Thyroid gland (tissue), 4 donors: ENCODE data around the gene CLMN. TPM values are rescaled to one million over a fixed set of nuclear protein-coding genes. Genes with fewer than 3 reads are reported as not detected.
"Not testable (repeated sequence)": the region's sequence is repeated elsewhere in the genome, so short reads cannot be mapped to it uniquely, and the experiment has no call there.

Experiments used
- DNase-seq, 2 donors: peaks; one replicate each; pipeline ENCODE4 v3.0.0-alpha.2; 2019
- H3K27ac ChIP-seq, 3 donors: fragments of 200-600 bp; sonication (generic); 1 replicate in 2 of 3; 2 replicates in 1 of 3; pipeline ENCODE4 v1.5.1; 2016 to 2019; ENCODE audit warnings: mild to moderate bottlenecking in 1 of 3, moderate library complexity in 1 of 3
- H3K27me3 ChIP-seq: fragments of 200-600 bp; sonication (generic); one replicate; pipeline ENCODE4 v1.5.1; 2019
- H3K36me3 ChIP-seq, 2 donors: fragments of 200-600 bp; sonication (generic); one replicate each; pipeline ENCODE4 v1.5.1; 2016 to 2019
- H3K4me1 ChIP-seq, 2 donors: fragments of 200-600 bp; sonication (generic); one replicate each; pipeline ENCODE4 v1.5.1; 2017 to 2019
- H3K4me3 ChIP-seq, 3 donors: fragments of 200-600 bp; sonication (generic); replicated peaks in 1 of 3; 1 replicate in 2 of 3; 2 replicates in 1 of 3; pipeline ENCODE4 v1.5.1; 2016; ENCODE audit warnings: mild to moderate bottlenecking in 1 of 3
- H3K9me3 ChIP-seq: fragments of 200-600 bp; sonication (generic); one replicate; pipeline ENCODE4 v1.5.1; 2017
- CTCF ChIP-seq, 6 experiments: fragments of 200-600 bp in 3 of 6; fragments of 450-650 bp in 3 of 6; sonication (generic) in 3 of 6; IDR thresholded peaks; one replicate each; pipeline ENCODE4 v1.5.1; 2016 to 2019; ENCODE audit warnings: antibody characterized with exemption in 6 of 6, mild to moderate bottlenecking in 2 of 6, inconsistent platforms in 1 of 6, moderate library complexity in 1 of 6
- POLR2A ChIP-seq, 2 donors: fragments of 450-650 bp; IDR thresholded peaks; one replicate each; pipeline ENCODE4 v1.6.1; 2017; ENCODE audit warnings: antibody characterized with exemption in 2 of 2, mild to moderate bottlenecking in 2 of 2, moderate library complexity in 1 of 2
- WGBS, 2 donors: methylation state at CpG; one replicate each; pipeline ENCODE4 v1.1.5; 2017; 5-methylcytosine and 5-hydroxymethylcytosine counted together
- intact Hi-C: fragments of 100-400 bp; cut with DNase I; formaldehyde crosslinking; loops from one replicate; pipeline ENCODE4 v1.15.1; 2023
- total RNA-seq, 4 donors: library from RNA; depleted of rRNA; stranded (reverse); fragments of >200 nt; gene quantifications; one replicate each; pipeline ENCODE4 v1.2.3, GENCODE V29; 2016

The CLMN gene
- total RNA-seq, 4 donors from 2014 or later: 15.3 to 29.9 (median 17.8) TPM

- Histone ChIP-seq H3K9me3 (no peaks in the 10 kb centered on the region), H3K27me3 (no peaks in the 10 kb centered on the region), H3K36me3 (no peaks in the 10 kb centered on the region), H3K4me3 (no peak overlapping the region), H3K27ac (peak overlapping the region; percentile 24 to 45 (median 42)), H3K4me1 (peaks cover 41 to 63% of the 10 kb centered on the region in 2 donors)
- TF ChIP-seq CTCF (IDR thresholded peaks at IDR 0.05): no peak
- TF ChIP-seq POLR2A (IDR thresholded peaks at IDR 0.05): no peak
- 80 to 85% methylated on average over 4 of the region's 4 CpGs for WGBS, 2 donors
- DNase-seq: no peak
- intact Hi-C loops: no loop called here
Observed at GRCh38 chr14:95143808-95144620, 175.7 kb downstream of the CLMN start.

- WGBS, 2 donors: 98 to 100% methylated on average over 2 of the region's 2 CpGs
- H3K27me3 ChIP-seq: no peaks in the 10 kb centered on the region
- no peak for DNase-seq
- H3K27ac ChIP-seq: no peak overlapping the region
- intact Hi-C loops: no loop called here
- no peak for TF ChIP-seq CTCF (IDR thresholded peaks at IDR 0.05)
- no peak for TF ChIP-seq POLR2A (IDR thresholded peaks at IDR 0.05)
- H3K4me1 ChIP-seq: peaks cover 42 to 66% of the 10 kb centered on the region in 2 donors
- H3K36me3 ChIP-seq: no peaks in the 10 kb centered on the region
- H3K9me3 ChIP-seq: no peaks in the 10 kb centered on the region
- H3K4me3 ChIP-seq: no peak overlapping the region
Observed at GRCh38 chr14:95142208-95142607, 177.5 kb downstream of the CLMN start.

- DNase-seq: no peak
- TF ChIP-seq CTCF (IDR thresholded peaks at IDR 0.05) (no peak), POLR2A (IDR thresholded peaks at IDR 0.05) (no peak)
- Histone ChIP-seq H3K27ac (no peak overlapping the region), H3K9me3 (no peaks in the 10 kb centered on the region), H3K27me3 (no peaks in the 10 kb centered on the region), H3K4me3 (no peak overlapping the region), H3K4me1 (peaks cover 37 to 69% of the 10 kb centered on the region in 2 donors), H3K36me3 (no peaks in the 10 kb centered on the region)
- WGBS, 2 donors: 51 to 60% methylated on average over 1 of the region's 1 CpG
- intact Hi-C loops: no loop called here
Observed at GRCh38 chr14:95141684-95142083, 178.0 kb downstream of the CLMN start.

- no peaks in the 10 kb centered on the region for H3K9me3 ChIP-seq
- DNase-seq: no peak
- H3K4me1 ChIP-seq: peaks cover 28 to 60% of the 10 kb centered on the region in 2 donors
- WGBS, 2 donors: 66 to 78% methylated on average over 5 of the region's 5 CpGs
- no peak overlapping the region for H3K27ac ChIP-seq
- TF ChIP-seq POLR2A (IDR thresholded peaks at IDR 0.05) (no peak), CTCF (IDR thresholded peaks at IDR 0.05) (no peak)
- H3K36me3 ChIP-seq: no peaks in the 10 kb centered on the region
- intact Hi-C loops: no loop called here
- H3K4me3 ChIP-seq: no peak overlapping the region
- H3K27me3 ChIP-seq: no peaks in the 10 kb centered on the region
Observed at GRCh38 chr14:95140060-95140858, 179.4 kb downstream of the CLMN start.

GRCh38 chr14:95138876-95139275 lies 180.8 kb downstream of the CLMN start:
- Histone ChIP-seq H3K4me3 (no peak overlapping the region), H3K9me3 (no peaks in the 10 kb centered on the region), H3K36me3 (no peaks in the 10 kb centered on the region), H3K27ac (no peak overlapping the region), H3K4me1 (peaks cover 38 to 66% of the 10 kb centered on the region in 2 donors), H3K27me3 (no peaks in the 10 kb centered on the region)
- intact Hi-C loops: no loop called here
- DNase-seq: no peak
- WGBS, 2 donors: 100% methylated on average over 1 of the region's 1 CpG
- TF ChIP-seq CTCF (IDR thresholded peaks at IDR 0.05) (no peak), POLR2A (IDR thresholded peaks at IDR 0.05) (no peak)

- H3K36me3 ChIP-seq, H3K27me3 ChIP-seq, DNase-seq, H3K9me3 ChIP-seq, intact Hi-C loops, H3K4me3 ChIP-seq: not testable (repeated sequence)
- WGBS, 2 donors: 80 to 82% methylated on average over 4 to 5 of the region's 5 CpGs
- Histone ChIP-seq H3K27ac (peak overlapping the region in 2 of 3 donors; percentile 50 to 77), H3K4me1 (peaks cover 35 to 62% of the 10 kb centered on the region in 2 donors)
Observed at GRCh38 chr14:95138455-95138854, 181.3 kb downstream of the CLMN start.
